ENCODE measurements around the gene DROSHA. TPM values are rescaled to one million over a fixed set of nuclear protein-coding genes. Genes with fewer than 3 reads are reported as not detected.

The DROSHA gene
- total RNA-seq, 6 experiments from 2014 or later, result 13.0 to 21.0 (median 18.5) TPM

DNA sequence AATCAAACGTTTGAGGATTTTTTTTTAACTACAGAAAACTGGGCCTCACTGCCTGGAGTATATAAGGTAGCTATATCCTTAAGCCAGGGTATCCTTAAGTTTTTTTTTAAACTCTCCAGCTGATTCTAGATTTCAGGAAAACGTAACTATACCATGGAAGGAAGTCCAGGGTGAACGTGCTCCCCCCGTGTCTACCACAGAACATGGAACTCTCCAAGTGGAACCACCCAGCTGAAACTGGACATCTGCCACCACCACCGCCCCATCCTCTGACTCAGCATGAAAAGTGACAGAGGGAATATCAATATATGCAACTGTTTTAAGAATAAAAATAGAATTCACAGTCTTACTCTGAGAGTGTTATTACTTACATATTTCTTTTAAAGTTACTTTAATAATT lies 61.3 kb downstream of the DROSHA start:
- Histone ChIP-seq H3K27ac (no peak overlapping the region), H3K27me3 (no peaks in the 10 kb centered on the region), H3K4me1 (no peaks in the 10 kb centered on the region), H3K36me3 (peaks cover 0 to 8% (median 2%) of the 10 kb centered on the region in 4 donors), H3K4me3 (no peak overlapping the region), H3K9me3 (no peaks in the 10 kb centered on the region)
- ATAC-seq, result peak; percentile 33 to 73 (median 63)
- TF ChIP-seq POLR2A (IDR thresholded peaks at IDR 0.05), result no peak
- TF ChIP-seq, protein P1, sequence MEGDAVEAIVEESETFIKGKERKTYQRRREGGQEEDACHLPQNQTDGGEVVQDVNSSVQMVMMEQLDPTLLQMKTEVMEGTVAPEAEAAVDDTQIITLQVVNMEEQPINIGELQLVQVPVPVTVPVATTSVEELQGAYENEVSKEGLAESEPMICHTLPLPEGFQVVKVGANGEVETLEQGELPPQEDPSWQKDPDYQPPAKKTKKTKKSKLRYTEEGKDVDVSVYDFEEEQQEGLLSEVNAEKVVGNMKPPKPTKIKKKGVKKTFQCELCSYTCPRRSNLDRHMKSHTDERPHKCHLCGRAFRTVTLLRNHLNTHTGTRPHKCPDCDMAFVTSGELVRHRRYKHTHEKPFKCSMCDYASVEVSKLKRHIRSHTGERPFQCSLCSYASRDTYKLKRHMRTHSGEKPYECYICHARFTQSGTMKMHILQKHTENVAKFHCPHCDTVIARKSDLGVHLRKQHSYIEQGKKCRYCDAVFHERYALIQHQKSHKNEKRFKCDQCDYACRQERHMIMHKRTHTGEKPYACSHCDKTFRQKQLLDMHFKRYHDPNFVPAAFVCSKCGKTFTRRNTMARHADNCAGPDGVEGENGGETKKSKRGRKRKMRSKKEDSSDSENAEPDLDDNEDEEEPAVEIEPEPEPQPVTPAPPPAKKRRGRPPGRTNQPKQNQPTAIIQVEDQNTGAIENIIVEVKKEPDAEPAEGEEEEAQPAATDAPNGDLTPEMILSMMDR (IDR thresholded peaks at IDR 0.05), result no peak
- 34% methylated on average over 5 of the region's 5 CpGs for WGBS (ENCODE audit: insufficient coverage, low coverage, low lambda C conversion rate, missing lambda C conversion rate)
- peak in 2 of 3 donors; percentile 43 to 53 for DNase-seq
- intact Hi-C loops (cut with DNase I), result no loop called here

DNA sequence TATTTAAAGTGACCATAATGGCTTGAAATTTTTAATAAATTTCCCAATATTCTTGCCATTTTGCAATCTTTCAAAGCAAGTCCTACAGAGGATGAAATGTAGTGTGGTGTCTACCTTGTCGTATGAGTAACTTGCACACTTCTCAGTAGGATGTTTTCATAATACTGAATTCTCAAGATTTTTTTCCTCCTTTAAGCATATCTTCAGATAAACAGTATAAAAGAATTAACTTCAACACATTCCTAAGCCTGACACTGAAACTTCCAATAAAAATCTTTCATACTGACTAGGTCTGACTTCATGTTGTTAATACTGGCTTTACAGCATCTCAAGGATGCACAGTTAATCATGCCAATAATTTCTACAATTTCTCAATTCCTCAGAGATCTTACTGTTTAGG lies 62.0 kb downstream of the DROSHA start:
- Histone ChIP-seq H3K27ac (no peak overlapping the region), H3K4me3 (no peak overlapping the region), H3K36me3 (peaks cover 0 to 8% (median 2%) of the 10 kb centered on the region in 4 donors), H3K27me3 (no peaks in the 10 kb centered on the region), H3K4me1 (no peaks in the 10 kb centered on the region), H3K9me3 (no peaks in the 10 kb centered on the region)
- TF ChIP-seq, protein P1 (IDR thresholded peaks at IDR 0.05), result no peak
- TF ChIP-seq POLR2A (IDR thresholded peaks at IDR 0.05), result no peak
- intact Hi-C loops (cut with DNase I), result no loop called here
- no peak for ATAC-seq
- WGBS (ENCODE audit: insufficient coverage, low coverage, low lambda C conversion rate, missing lambda C conversion rate), result 69% methylated on average over 1 of the region's 1 CpG
- no peak for DNase-seq

DNA sequence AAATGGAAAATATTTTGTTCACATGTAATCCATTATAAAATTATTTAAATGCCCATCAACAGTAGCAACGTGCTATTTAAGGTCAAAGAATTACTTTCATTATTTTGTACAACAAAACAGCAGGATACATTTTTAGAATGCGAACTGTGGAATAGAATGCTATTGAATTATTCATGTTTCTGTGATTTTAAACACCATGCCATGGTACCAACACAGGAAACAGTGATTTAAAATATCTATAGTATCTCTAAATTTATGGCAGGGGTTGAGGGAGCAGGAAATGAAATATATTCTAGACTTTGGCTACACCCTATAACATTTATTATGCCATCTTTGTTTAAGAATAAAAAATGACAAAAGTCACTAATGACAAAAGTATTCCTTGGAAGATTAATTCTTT lies 62.4 kb downstream of the DROSHA start:
- H3K4me1 ChIP-seq, result no peaks in the 10 kb centered on the region
- no peaks in the 10 kb centered on the region for H3K27me3 ChIP-seq
- no peak for TF ChIP-seq POLR2A (IDR thresholded peaks at IDR 0.05)
- TF ChIP-seq, protein P1 (IDR thresholded peaks at IDR 0.05), result no peak
- intact Hi-C loops (cut with DNase I), result no loop called here
- no peak for ATAC-seq
- DNase-seq, result no peak
- H3K36me3 ChIP-seq, result peaks cover 0 to 8% (median 2%) of the 10 kb centered on the region in 4 donors
- no peak overlapping the region for H3K27ac ChIP-seq
- WGBS (ENCODE audit: insufficient coverage, low coverage, low lambda C conversion rate, missing lambda C conversion rate), result 95% methylated on average over 2 of the region's 2 CpGs
- no peak overlapping the region for H3K4me3 ChIP-seq
- H3K9me3 ChIP-seq, result no peaks in the 10 kb centered on the region

DNA sequence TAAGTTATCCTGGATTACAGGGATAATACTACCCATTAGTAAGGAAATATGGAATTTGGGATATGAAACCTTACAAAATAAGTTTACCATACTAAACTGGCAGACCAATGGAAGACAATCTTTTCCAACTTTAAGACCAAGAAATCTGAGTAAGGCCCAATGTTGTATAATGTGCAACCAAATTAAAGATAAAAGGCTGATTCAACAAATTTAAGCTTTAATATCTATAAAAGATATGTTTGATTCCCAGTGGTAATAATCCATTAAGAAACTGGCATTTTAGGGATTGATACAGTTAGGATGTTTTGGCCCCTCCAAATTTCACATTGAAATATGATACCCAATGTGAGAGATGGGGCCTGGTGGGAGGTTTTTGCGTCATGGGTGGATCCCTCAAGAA lies 66.6 kb downstream of the DROSHA start:
- DNase-seq (no peak), ATAC-seq (no peak)
- Histone ChIP-seq H3K27me3 (no peaks in the 10 kb centered on the region), H3K4me3 (no peak overlapping the region), H3K36me3 (peaks cover 0 to 21% (median 4%) of the 10 kb centered on the region in 4 donors), H3K4me1 (no peaks in the 10 kb centered on the region), H3K27ac (no peak overlapping the region), H3K9me3 (no peaks in the 10 kb centered on the region)
- intact Hi-C loops (cut with DNase I), result no loop called here
- TF ChIP-seq, protein P1 (IDR thresholded peaks at IDR 0.05), result no peak
- TF ChIP-seq POLR2A (IDR thresholded peaks at IDR 0.05), result no peak
- WGBS (ENCODE audit: insufficient coverage, low coverage, low lambda C conversion rate, missing lambda C conversion rate), result no CpG with 5 or more reads among the region's 1 CpG

DNA sequence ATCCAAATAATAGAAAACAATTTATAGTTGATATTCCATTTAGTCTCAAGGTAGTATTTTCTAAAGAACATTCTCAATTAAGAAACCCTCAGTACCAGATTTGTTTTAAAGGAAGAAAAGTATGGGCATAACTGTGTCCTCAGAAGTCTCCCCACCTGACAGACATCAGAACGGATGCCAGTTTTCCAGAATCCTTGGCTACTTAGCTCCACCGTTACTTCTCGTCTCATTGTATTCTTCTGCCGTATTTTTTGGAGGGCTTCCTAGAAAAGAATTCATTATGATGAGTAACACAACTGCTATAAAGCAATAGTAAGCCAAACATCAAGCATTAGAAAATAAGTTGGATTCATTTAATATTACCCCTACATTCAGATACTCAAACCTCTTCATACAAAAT lies 67.8 kb downstream of the DROSHA start:
- no peaks in the 10 kb centered on the region for H3K27me3 ChIP-seq
- no peak overlapping the region for H3K27ac ChIP-seq
- WGBS (ENCODE audit: insufficient coverage, low coverage, low lambda C conversion rate, missing lambda C conversion rate), result 94% methylated on average over 4 of the region's 4 CpGs
- TF ChIP-seq, protein P1 (IDR thresholded peaks at IDR 0.05), result no peak
- no peak for TF ChIP-seq POLR2A (IDR thresholded peaks at IDR 0.05)
- peaks cover 0 to 21% (median 4%) of the 10 kb centered on the region in 4 donors for H3K36me3 ChIP-seq
- no peak for DNase-seq
- no peak for ATAC-seq
- intact Hi-C loops (cut with DNase I), result no loop called here
- H3K4me1 ChIP-seq, result no peaks in the 10 kb centered on the region
- no peak overlapping the region for H3K4me3 ChIP-seq
- H3K9me3 ChIP-seq, result no peaks in the 10 kb centered on the region
